ENCODE results near the gene CHFR. TPM values are rescaled to one million over a fixed set of nuclear protein-coding genes. Genes with fewer than 3 reads are reported as not detected.

Gene CHFR, protein sequence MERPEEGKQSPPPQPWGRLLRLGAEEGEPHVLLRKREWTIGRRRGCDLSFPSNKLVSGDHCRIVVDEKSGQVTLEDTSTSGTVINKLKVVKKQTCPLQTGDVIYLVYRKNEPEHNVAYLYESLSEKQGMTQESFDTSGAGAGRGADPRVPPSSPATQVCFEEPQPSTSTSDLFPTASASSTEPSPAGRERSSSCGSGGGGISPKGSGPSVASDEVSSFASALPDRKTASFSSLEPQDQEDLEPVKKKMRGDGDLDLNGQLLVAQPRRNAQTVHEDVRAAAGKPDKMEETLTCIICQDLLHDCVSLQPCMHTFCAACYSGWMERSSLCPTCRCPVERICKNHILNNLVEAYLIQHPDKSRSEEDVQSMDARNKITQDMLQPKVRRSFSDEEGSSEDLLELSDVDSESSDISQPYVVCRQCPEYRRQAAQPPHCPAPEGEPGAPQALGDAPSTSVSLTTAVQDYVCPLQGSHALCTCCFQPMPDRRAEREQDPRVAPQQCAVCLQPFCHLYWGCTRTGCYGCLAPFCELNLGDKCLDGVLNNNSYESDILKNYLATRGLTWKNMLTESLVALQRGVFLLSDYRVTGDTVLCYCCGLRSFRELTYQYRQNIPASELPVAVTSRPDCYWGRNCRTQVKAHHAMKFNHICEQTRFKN
- 34.0 and 35.4 TPM in 2 replicates for total RNA-seq

DNA sequence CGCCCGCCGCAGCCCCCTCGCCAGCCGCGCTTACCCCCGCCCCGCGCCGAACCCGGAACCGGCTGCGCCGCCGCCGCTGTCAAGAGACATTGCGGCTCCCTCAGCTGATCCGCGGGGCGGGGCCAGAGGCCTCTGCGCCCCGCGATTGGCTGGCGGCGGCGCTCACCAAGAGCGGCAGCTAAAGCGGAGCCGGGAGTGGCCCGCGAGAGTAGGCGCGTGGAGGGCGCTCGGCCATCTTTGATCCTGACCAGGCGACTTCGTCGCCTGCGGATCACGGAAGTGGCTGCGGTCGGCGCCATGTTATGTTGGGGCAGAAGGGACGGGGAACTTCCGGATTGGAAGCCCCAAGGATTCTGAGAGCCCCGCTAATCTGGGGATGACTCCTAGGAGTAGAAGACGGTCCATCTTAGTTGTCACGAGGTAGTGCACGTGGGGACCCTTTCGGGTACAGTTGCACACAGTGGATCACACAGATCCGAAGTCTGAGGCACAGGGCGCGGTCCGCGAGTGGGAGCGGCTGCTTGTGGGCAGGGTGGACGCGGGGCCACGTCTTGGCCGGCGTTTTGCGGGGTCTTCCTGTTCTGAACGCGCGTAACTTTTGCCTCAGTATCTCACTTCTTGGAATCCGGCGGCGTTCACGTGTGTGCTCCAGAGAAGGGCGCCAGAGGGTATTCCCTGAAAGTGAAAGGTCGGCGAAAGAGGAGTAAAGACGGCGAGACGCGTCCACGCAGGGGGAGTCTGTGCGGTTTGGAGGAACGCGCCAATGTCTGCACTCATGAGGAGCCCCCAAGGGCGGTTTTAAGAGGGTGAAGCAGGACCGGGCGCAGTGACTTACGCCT, at the start of gene CHFR:
TSS of gene CHFR (minus strand) at position 93 of the 839 bp plus-strand sequence. CDS start 277 bp downstream, outside the sequence.

DNA sequence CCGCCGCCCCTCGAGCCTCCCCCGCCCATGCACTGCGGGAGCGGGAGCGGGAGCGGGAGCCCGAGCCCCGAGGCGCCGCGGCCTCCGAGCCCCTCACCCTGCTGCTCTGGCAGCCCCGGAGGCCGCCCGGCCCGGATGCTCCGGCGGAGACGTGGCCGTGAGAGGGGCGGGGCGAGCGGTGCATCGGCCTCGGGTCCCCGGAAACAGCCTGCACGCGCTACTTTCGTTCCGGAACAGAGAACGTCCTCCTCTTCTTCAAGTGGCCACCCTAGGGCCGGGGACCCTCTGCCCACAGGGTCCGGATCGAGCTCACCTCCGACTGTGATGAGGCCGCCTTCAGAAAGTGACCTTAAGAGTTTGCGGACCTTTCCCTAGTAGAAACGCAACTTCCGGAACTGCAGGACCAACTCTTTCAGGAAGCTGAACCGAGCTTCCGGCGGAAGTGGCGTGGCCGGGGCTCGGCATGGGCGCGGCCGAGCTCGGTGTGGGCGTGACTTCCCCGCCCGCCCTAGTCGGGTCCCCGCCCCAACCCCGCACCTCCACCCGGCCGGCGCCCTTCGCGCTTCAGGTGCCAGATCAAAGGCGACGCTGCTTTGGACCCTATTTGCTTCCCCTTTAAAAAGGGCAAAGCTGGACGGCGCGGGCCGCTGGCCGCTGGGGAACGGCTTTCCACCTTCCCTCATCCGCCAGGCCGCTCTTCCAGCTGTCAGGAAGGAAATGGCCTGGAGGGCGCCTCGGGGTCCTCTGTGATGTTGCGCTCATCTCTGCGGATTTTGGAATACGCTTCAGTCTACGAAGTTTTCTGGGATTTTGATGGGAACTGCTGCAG, 58.5 kb downstream of the CHFR start, which contains the start of gene GOLGA3:
TSS of gene GOLGA3 (minus strand) at position 164 of the 829 bp plus-strand sequence. CDS start 6,741 bp downstream, outside the sequence.

Other genes with a start within 250 kb of the CHFR start
- 11.1 and 24.1 TPM in 2 replicates for gene POLE, start 200.3 kb downstream of the CHFR start, total RNA-seq
- 16.4 and 24.6 TPM in 2 replicates for gene PXMP2, start 200.0 kb downstream of the CHFR start, total RNA-seq
- gene PGAM5, start 176.8 kb downstream of the CHFR start, total RNA-seq, result 29.2 and 39.9 TPM in 2 replicates
- gene ANKLE2, start 125.8 kb downstream of the CHFR start, total RNA-seq, result 54.6 and 61.2 TPM in 2 replicates
- gene GOLGA3, start 58.7 kb downstream of the CHFR start, total RNA-seq, result 120 and 180 TPM in 2 replicates
- gene ZNF605, start 68.7 kb upstream of the CHFR start, total RNA-seq, result 12.2 and 13.1 TPM in 2 replicates
- gene ZNF26, start 98.8 kb upstream of the CHFR start, total RNA-seq, result 20.4 and 28.1 TPM in 2 replicates
- gene ZNF84, start 149.9 kb upstream of the CHFR start, total RNA-seq, result 24.1 and 31.4 TPM in 2 replicates
- 21.0 and 26.6 TPM in 2 replicates for gene ZNF140, start 193.3 kb upstream of the CHFR start, total RNA-seq
- gene ZNF891, start 242.7 kb upstream of the CHFR start, total RNA-seq, result 1.2 and 1.7 TPM in 2 replicates
- 12.1 and 14.4 TPM in 2 replicates for gene ZNF10, start 243.0 kb upstream of the CHFR start, total RNA-seq